ENCODE data around the gene NTRK2. TPM values are rescaled to one million over a fixed set of nuclear protein-coding genes. Genes with fewer than 3 reads are reported as not detected.

The NTRK2 gene
- total RNA-seq, 6 donors from 2014 or later = 0.30 to 16.8 (median 2.6) TPM

DNA sequence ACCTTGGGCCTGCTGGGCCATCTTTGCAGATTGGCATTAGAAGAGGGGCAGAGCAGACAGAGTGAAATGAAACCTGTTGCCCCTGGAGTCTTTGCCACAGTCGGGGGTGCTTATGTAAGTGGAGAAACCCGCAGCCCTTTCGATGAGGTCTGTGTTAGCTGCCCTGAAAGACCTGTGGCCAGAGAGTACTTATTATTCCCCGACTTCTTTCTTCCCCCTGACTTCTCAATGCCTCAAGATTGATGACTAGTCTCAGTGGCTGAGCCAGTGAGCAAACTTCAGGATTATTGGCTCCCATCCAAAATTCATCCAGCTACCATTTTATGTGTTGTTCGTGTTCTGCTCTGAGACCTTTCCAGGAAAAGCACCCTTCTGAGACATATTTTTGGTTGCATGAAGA is 7.6 kb downstream of the NTRK2 start:
- no peaks in the 10 kb centered on the region for H3K9me3 ChIP-seq
- TF ChIP-seq, protein P1, sequence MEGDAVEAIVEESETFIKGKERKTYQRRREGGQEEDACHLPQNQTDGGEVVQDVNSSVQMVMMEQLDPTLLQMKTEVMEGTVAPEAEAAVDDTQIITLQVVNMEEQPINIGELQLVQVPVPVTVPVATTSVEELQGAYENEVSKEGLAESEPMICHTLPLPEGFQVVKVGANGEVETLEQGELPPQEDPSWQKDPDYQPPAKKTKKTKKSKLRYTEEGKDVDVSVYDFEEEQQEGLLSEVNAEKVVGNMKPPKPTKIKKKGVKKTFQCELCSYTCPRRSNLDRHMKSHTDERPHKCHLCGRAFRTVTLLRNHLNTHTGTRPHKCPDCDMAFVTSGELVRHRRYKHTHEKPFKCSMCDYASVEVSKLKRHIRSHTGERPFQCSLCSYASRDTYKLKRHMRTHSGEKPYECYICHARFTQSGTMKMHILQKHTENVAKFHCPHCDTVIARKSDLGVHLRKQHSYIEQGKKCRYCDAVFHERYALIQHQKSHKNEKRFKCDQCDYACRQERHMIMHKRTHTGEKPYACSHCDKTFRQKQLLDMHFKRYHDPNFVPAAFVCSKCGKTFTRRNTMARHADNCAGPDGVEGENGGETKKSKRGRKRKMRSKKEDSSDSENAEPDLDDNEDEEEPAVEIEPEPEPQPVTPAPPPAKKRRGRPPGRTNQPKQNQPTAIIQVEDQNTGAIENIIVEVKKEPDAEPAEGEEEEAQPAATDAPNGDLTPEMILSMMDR (IDR thresholded peaks at IDR 0.05) = no peak
- no peak for TF ChIP-seq POLR2A (IDR thresholded peaks at IDR 0.05)
- TF ChIP-seq POLR2AphosphoS5 (IDR thresholded peaks at IDR 0.05) = no peak
- TF ChIP-seq EP300 (IDR thresholded peaks at IDR 0.05) = no peak
- H3K36me3 ChIP-seq = no peaks in the 10 kb centered on the region
- no peak overlapping the region for H3K27ac ChIP-seq
- no peaks in the 10 kb centered on the region for H3K4me1 ChIP-seq
- ATAC-seq (ENCODE audit: low FRiP score in 2 of 2) (no peak), DNase-seq (no peak)
- no peak overlapping the region for H3K4me3 ChIP-seq
- no peaks in the 10 kb centered on the region for H3K27me3 ChIP-seq
- 69 to 85% methylated on average over 5 of the region's 5 CpGs for WGBS, 2 donors

- Histone ChIP-seq H3K27ac (no peak overlapping the region), H3K27me3 (no peaks in the 10 kb centered on the region), H3K9me3 (no peaks in the 10 kb centered on the region), H3K4me1 (no peaks in the 10 kb centered on the region), H3K4me3 (no peak overlapping the region), H3K36me3 (no peaks in the 10 kb centered on the region)
- DNase-seq (no peak), ATAC-seq (ENCODE audit: low FRiP score in 2 of 2) (no peak)
- 70 to 79% methylated on average over 1 of the region's 1 CpG for WGBS, 2 donors
- TF ChIP-seq EP300 (IDR thresholded peaks at IDR 0.05) (no peak), POLR2AphosphoS5 (IDR thresholded peaks at IDR 0.05) (no peak), POLR2A (IDR thresholded peaks at IDR 0.05) (no peak)
- TF ChIP-seq, protein P1 (IDR thresholded peaks at IDR 0.05) = no peak
Measured at GRCh38 chr9:84679571-84679970, 10.0 kb downstream of the NTRK2 start.

GRCh38 chr9:84681516-84682285 is 12.2 kb downstream of the NTRK2 start:
- Histone ChIP-seq H3K4me1 (no peaks in the 10 kb centered on the region), H3K9me3 (no peaks in the 10 kb centered on the region), H3K27me3 (no peaks in the 10 kb centered on the region), H3K36me3 (no peaks in the 10 kb centered on the region), H3K4me3 (no peak overlapping the region), H3K27ac (no peak overlapping the region)
- TF ChIP-seq POLR2AphosphoS5 (IDR thresholded peaks at IDR 0.05) = no peak
- TF ChIP-seq POLR2A (IDR thresholded peaks at IDR 0.05) = no peak
- no peak for TF ChIP-seq EP300 (IDR thresholded peaks at IDR 0.05)
- TF ChIP-seq, protein P1 (IDR thresholded peaks at IDR 0.05) = no peak
- no peak for ATAC-seq (ENCODE audit: low FRiP score in 2 of 2)
- DNase-seq = no peak
- 95% methylated on average over 6 of the region's 6 CpGs for WGBS, 2 donors

DNA sequence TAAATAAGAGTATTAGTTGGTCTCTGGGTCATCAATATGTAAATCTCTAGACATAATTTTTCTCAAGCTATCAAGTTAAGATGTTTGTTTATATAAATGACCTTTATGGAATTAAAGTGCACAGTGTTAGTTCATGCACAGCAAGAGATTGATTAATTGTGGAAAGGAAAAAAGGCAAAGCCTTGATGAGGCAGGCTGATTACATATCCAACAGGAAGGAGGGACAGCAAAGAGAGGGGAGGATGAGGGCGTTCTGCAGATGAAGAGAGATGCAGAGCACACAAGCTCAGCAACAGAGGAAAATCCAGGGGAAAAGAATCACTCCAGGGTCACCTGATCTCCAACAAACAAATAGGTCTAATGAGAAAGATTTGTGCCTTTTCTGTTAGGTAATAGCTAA is 16.5 kb downstream of the NTRK2 start:
- no peak for ATAC-seq (ENCODE audit: low FRiP score in 2 of 2)
- WGBS, 2 donors = 54 to 61% methylated on average over 1 of the region's 1 CpG
- Histone ChIP-seq H3K36me3 (no peaks in the 10 kb centered on the region), H3K4me3 (no peak overlapping the region), H3K4me1 (no peaks in the 10 kb centered on the region), H3K27ac (no peak overlapping the region), H3K9me3 (no peaks in the 10 kb centered on the region), H3K27me3 (no peaks in the 10 kb centered on the region)
- no peak for DNase-seq
- TF ChIP-seq, protein P1 (IDR thresholded peaks at IDR 0.05) = no peak
- TF ChIP-seq POLR2AphosphoS5 (IDR thresholded peaks at IDR 0.05) (no peak), EP300 (IDR thresholded peaks at IDR 0.05) (no peak), POLR2A (IDR thresholded peaks at IDR 0.05) (no peak)

DNA sequence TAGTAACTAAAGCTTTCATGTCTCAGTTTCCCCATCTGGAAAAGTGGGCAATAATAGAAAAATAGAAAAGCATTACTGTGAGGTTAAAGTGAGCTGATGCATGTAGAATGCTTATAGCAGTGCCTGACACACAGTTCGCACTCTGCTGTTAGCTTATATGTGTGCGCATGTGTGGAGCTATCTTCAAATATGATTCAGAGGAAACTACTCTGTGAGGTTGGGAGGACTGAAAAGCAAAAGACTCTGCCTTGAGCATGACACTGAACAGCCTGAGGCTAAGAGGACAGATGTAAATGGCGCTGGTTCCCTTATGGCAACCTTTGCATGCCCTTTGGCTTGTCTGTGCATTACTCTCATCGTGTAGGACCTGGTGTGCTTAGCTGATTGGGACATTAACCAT is 19.4 kb downstream of the NTRK2 start:
- no peaks in the 10 kb centered on the region for H3K36me3 ChIP-seq
- H3K4me3 ChIP-seq = no peak overlapping the region
- 75 to 85% methylated on average over 4 of the region's 4 CpGs for WGBS, 2 donors
- H3K27ac ChIP-seq = no peak overlapping the region
- H3K9me3 ChIP-seq = no peaks in the 10 kb centered on the region
- no peaks in the 10 kb centered on the region for H3K4me1 ChIP-seq
- no peaks in the 10 kb centered on the region for H3K27me3 ChIP-seq
- ATAC-seq (ENCODE audit: low FRiP score in 2 of 2) (no peak), DNase-seq (no peak)
- TF ChIP-seq POLR2A (IDR thresholded peaks at IDR 0.05) = no peak
- TF ChIP-seq POLR2AphosphoS5 (IDR thresholded peaks at IDR 0.05) = no peak
- no peak for TF ChIP-seq EP300 (IDR thresholded peaks at IDR 0.05)
- TF ChIP-seq, protein P1 (IDR thresholded peaks at IDR 0.05) = no peak

Measured in upper lobe of left lung (tissue), 6 donors.